HepG2 (cell line): ENCODE data around the gene TXNRD1.

Experiments
- EP300 ChIP-seq, 3 experiments: sonication (generic) in 1 of 3; formaldehyde crosslinking in 1 of 3; IDR thresholded peaks; 2 replicates each; pipeline versions ENCODE4 v1.5.1 to v1.6.1; 2011 to 2020; ENCODE audit warnings: low read depth in 2 of 3, low read length in 2 of 3, borderline replicate concordance in 1 of 3, improper control_type of control experiment in 1 of 3, mild to moderate bottlenecking in 1 of 3, missing genetic modification reagents in 1 of 3, moderate library complexity in 1 of 3
- GPN1 ChIP-seq: sonication (generic); formaldehyde crosslinking; IDR thresholded peaks from 2 replicates; pipeline ENCODE4 v1.5.1; 2020; ENCODE audit warnings: missing genetic modification reagents, borderline replicate concordance
- KDM1A ChIP-seq: IDR thresholded peaks from 2 replicates; pipeline ENCODE4 v1.6.1; 2016; ENCODE audit warnings: missing compliant biosample characterization
- MIER2 ChIP-seq: IDR thresholded peaks from 2 replicates; pipeline ENCODE4 v1.6.1; 2016; ENCODE audit warnings: missing biosample characterization, missing genetic modification reagents
- MXI1 ChIP-seq: IDR thresholded peaks from 3 replicates; pipeline ENCODE4 v1.6.1; 2012; ENCODE audit warnings: low read depth, low read length, inconsistent platforms, borderline replicate concordance
- RAD21 ChIP-seq: fragments of 450-650 bp; formaldehyde crosslinking; IDR thresholded peaks from 2 replicates; pipeline ENCODE4 v1.5.0; 2020; ENCODE audit warnings: mild to moderate bottlenecking
- SMARCC2 ChIP-seq: fragments of 450-650 bp; IDR thresholded peaks from 2 replicates; pipeline ENCODE4 v1.6.1; 2017; ENCODE audit warnings: antibody characterized with exemption, mild to moderate bottlenecking
- ZNF121 ChIP-seq: sonication (generic); formaldehyde crosslinking; IDR thresholded peaks from 2 replicates; pipeline ENCODE4 v1.5.0; 2020; ENCODE audit warnings: mild to moderate bottlenecking, missing genetic modification reagents
- ZNF75D ChIP-seq: sonication (generic); formaldehyde crosslinking; IDR thresholded peaks from 2 replicates; pipeline ENCODE4 v1.8.1; 2023; ENCODE audit warnings: missing genetic modification reagents, mild to moderate bottlenecking, borderline replicate concordance
- TF ChIP-seq, protein P1 (sequence below): sonication (generic); formaldehyde crosslinking; conservative IDR thresholded peaks from 2 replicates; pipeline ENCODE4 v1.4.0; 2020; ENCODE audit warnings: mild to moderate bottlenecking, missing genetic modification reagents, moderate library complexity
- TF ChIP-seq, protein P2 (sequence below): sonication (generic); formaldehyde crosslinking; IDR thresholded peaks from 2 replicates; pipeline ENCODE4 v1.5.0; 2020; ENCODE audit warnings: mild to moderate bottlenecking, missing genetic modification reagents, moderate library complexity

DNA sequence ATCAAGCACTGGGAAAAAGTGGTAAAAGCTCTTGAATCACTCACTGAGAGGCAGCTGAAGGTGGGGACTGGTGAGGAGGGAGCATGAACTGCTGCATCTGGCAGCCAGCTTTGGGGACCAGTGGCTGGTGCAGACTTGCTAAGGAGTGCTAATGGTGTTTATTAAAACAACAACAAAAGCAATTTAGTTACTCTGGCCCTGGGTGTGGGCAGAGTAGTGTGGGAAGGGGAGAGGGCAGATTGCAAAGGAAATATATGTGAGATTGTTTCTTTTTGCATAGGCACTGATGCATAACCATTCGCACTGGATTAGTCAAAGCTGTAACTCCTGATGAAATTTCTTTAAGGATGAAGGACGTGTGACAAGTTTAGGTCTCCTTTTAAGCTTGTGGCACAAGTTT is 8.1 kb downstream of the TXNRD1 start:
- TF ChIP-seq, protein P1, sequence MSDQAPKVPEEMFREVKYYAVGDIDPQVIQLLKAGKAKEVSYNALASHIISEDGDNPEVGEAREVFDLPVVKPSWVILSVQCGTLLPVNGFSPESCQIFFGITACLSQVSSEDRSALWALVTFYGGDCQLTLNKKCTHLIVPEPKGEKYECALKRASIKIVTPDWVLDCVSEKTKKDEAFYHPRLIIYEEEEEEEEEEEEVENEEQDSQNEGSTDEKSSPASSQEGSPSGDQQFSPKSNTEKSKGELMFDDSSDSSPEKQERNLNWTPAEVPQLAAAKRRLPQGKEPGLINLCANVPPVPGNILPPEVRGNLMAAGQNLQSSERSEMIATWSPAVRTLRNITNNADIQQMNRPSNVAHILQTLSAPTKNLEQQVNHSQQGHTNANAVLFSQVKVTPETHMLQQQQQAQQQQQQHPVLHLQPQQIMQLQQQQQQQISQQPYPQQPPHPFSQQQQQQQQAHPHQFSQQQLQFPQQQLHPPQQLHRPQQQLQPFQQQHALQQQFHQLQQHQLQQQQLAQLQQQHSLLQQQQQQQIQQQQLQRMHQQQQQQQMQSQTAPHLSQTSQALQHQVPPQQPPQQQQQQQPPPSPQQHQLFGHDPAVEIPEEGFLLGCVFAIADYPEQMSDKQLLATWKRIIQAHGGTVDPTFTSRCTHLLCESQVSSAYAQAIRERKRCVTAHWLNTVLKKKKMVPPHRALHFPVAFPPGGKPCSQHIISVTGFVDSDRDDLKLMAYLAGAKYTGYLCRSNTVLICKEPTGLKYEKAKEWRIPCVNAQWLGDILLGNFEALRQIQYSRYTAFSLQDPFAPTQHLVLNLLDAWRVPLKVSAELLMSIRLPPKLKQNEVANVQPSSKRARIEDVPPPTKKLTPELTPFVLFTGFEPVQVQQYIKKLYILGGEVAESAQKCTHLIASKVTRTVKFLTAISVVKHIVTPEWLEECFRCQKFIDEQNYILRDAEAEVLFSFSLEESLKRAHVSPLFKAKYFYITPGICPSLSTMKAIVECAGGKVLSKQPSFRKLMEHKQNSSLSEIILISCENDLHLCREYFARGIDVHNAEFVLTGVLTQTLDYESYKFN (CRISPR knock-in tag): no peak
- no peak for TF ChIP-seq KDM1A (CRISPR knock-in tag)
- no peak for TF ChIP-seq GPN1 (CRISPR knock-in tag)
- TF ChIP-seq, protein P2, sequence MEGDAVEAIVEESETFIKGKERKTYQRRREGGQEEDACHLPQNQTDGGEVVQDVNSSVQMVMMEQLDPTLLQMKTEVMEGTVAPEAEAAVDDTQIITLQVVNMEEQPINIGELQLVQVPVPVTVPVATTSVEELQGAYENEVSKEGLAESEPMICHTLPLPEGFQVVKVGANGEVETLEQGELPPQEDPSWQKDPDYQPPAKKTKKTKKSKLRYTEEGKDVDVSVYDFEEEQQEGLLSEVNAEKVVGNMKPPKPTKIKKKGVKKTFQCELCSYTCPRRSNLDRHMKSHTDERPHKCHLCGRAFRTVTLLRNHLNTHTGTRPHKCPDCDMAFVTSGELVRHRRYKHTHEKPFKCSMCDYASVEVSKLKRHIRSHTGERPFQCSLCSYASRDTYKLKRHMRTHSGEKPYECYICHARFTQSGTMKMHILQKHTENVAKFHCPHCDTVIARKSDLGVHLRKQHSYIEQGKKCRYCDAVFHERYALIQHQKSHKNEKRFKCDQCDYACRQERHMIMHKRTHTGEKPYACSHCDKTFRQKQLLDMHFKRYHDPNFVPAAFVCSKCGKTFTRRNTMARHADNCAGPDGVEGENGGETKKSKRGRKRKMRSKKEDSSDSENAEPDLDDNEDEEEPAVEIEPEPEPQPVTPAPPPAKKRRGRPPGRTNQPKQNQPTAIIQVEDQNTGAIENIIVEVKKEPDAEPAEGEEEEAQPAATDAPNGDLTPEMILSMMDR (CRISPR knock-in tag): no peak
- TF ChIP-seq EP300 (IDR thresholded peaks at IDR 0.05; ENCODE audit: low read depth in 2 of 2, low read length in 2 of 2): no peak
- TF ChIP-seq EP300 (CRISPR knock-in tag; IDR thresholded peaks at IDR 0.05; ENCODE audit: borderline replicate concordance): no peak
- TF ChIP-seq ZNF121 (CRISPR knock-in tag): no peak
- no peak for TF ChIP-seq MIER2 (CRISPR knock-in tag)
- no peak for TF ChIP-seq ZNF75D (CRISPR knock-in tag)
- TF ChIP-seq SMARCC2: no peak
- TF ChIP-seq RAD21: no peak
- TF ChIP-seq MXI1: no peak
